HepG2 (cell line): ENCODE results near the gene VARS2. TPM values are rescaled to one million over a fixed set of nuclear protein-coding genes. Genes with fewer than 3 reads are reported as not detected.

Experiments used
- BCL6 ChIP-seq: IDR thresholded peaks from 2 replicates; pipeline ENCODE4 v1.6.1; 2016; ENCODE audit warnings: missing genetic modification reagents, missing compliant biosample characterization
- CC2D1A ChIP-seq: sonication (generic); formaldehyde crosslinking; IDR thresholded peaks from 2 replicates; pipeline ENCODE4 v1.8.1; 2023; ENCODE audit warnings: mild to moderate bottlenecking, missing genetic modification reagents
- FOXP1 ChIP-seq, 2 experiments: fragments of 450-650 bp in 1 of 2; IDR thresholded peaks; 2 replicates each; pipeline ENCODE4 v1.6.1; 2017 to 2018; ENCODE audit warnings: antibody characterized with exemption in 1 of 2
- GATAD1 ChIP-seq: IDR thresholded peaks from 2 replicates; pipeline ENCODE4 v1.6.1; 2016; ENCODE audit warnings: missing genetic modification reagents, missing compliant biosample characterization
- HDAC6 ChIP-seq: fragments of 200-600 bp; sonication (generic); IDR thresholded peaks from 2 replicates; pipeline ENCODE4 v1.7.0; 2017; ENCODE audit warnings: mild to moderate bottlenecking, antibody characterized with exemption, low read length, low read depth
- HNRNPLL ChIP-seq: fragments of 200-400 bp; formaldehyde crosslinking; IDR thresholded peaks from 2 replicates; pipeline ENCODE4 v1.6.1; 2017; ENCODE audit warnings: mild to moderate bottlenecking, low read depth, low read length; ENCODE audit not compliant: poor library complexity, severe bottlenecking
- MED1 ChIP-seq: sonication (generic); formaldehyde crosslinking; IDR thresholded peaks from 2 replicates; pipeline ENCODE4 v1.4.0; 2020; ENCODE audit warnings: missing genetic modification reagents
- NFE2L1 ChIP-seq: sonication (generic); formaldehyde crosslinking; IDR thresholded peaks from 2 replicates; pipeline ENCODE4 v1.4.0; 2020; ENCODE audit warnings: missing genetic modification reagents, mild to moderate bottlenecking, borderline replicate concordance
- RAD21 ChIP-seq: fragments of 450-650 bp; formaldehyde crosslinking; IDR thresholded peaks from 2 replicates; pipeline ENCODE4 v1.5.0; 2020; ENCODE audit warnings: mild to moderate bottlenecking
- RXRB ChIP-seq: IDR thresholded peaks from 2 replicates; pipeline ENCODE4 v1.6.1; 2016; ENCODE audit warnings: borderline replicate concordance, missing genetic modification reagents, missing compliant biosample characterization
- SIN3A ChIP-seq: IDR thresholded peaks from 2 replicates; pipeline ENCODE4 v1.6.1; 2011; ENCODE audit warnings: low read depth, mild to moderate bottlenecking, control low read depth, low read length, borderline replicate concordance
- SNAPC4 ChIP-seq: sonication (generic); formaldehyde crosslinking; IDR thresholded peaks from 2 replicates; pipeline ENCODE4 v1.4.0; 2020; ENCODE audit warnings: mild to moderate bottlenecking, missing genetic modification reagents
- ZBTB21 ChIP-seq: sonication (generic); formaldehyde crosslinking; IDR thresholded peaks from 2 replicates; pipeline ENCODE4 v1.4.0; 2020; ENCODE audit warnings: missing genetic modification reagents
- ZBTB42 ChIP-seq: sonication (generic); formaldehyde crosslinking; IDR thresholded peaks from 2 replicates; pipeline ENCODE4 v1.5.0; 2020; ENCODE audit warnings: mild to moderate bottlenecking, missing genetic modification reagents
- ZKSCAN8 ChIP-seq: IDR thresholded peaks from 2 replicates; pipeline ENCODE4 v1.6.1; 2016; ENCODE audit warnings: borderline replicate concordance, missing genetic modification reagents, missing compliant biosample characterization
- ZMYM4 ChIP-seq: sonication (generic); formaldehyde crosslinking; IDR thresholded peaks from 2 replicates; pipeline ENCODE4 v1.8.1; 2023; ENCODE audit warnings: mild to moderate bottlenecking, missing genetic modification reagents
- ZNF12 ChIP-seq: sonication (generic); formaldehyde crosslinking; IDR thresholded peaks from 2 replicates; pipeline ENCODE4 v1.5.0; 2020; ENCODE audit warnings: missing genetic modification reagents
- ZNF674 ChIP-seq: sonication (generic); formaldehyde crosslinking; IDR thresholded peaks from 2 replicates; pipeline ENCODE4 v1.5.0; 2020; ENCODE audit warnings: low read depth, mild to moderate bottlenecking, missing genetic modification reagents
- ZNF720 ChIP-seq: sonication (generic); formaldehyde crosslinking; IDR thresholded peaks from 2 replicates; pipeline ENCODE4 v1.4.0; 2020; ENCODE audit warnings: missing genetic modification reagents
- ZNF788 ChIP-seq: sonication (generic); formaldehyde crosslinking; IDR thresholded peaks from 2 replicates; pipeline ENCODE4 v1.5.0; 2020; ENCODE audit warnings: mild to moderate bottlenecking, missing genetic modification reagents, borderline replicate concordance
- polyA plus RNA-seq, 8 experiments: library from polyadenylated mRNA; depleted of rRNA in 3 of 8; stranded (reverse) in 7 of 8; unstranded in 1 of 8; fragments of >200 nt; fragmentation: Illumina TruSeq in 4 of 8; extraction: Trizol in 4 of 8; gene quantifications; 2 replicates each; pipeline versions ENCODE4 v1.2.1 to v1.2.3, GENCODE V29; 2011 to 2016; ENCODE audit warnings: low read depth in 4 of 8, missing spikeins in 1 of 8, mixed read lengths in 1 of 8; ENCODE audit not compliant: insufficient read depth in 1 of 8
- total RNA-seq, 5 experiments: library from RNA; depleted of rRNA; stranded (reverse); fragments of >200 nt; fragmentation: Illumina TruSeq; extraction: Trizol; gene quantifications; 2 replicates each; pipeline ENCODE4 v1.2.3, GENCODE V29; 2016; ENCODE audit warnings: low read depth in 1 of 5
- TF ChIP-seq, protein P1 (sequence below): sonication (generic); formaldehyde crosslinking; IDR thresholded peaks from 2 replicates; pipeline ENCODE4 v1.5.1; 2020; ENCODE audit warnings: mild to moderate bottlenecking, missing genetic modification reagents, moderate library complexity
- TF ChIP-seq, protein P2 (sequence below): IDR thresholded peaks from 2 replicates; pipeline ENCODE4 v1.6.1; 2016; ENCODE audit warnings: mild to moderate bottlenecking

VARS2 gene
- total and polyA plus RNA-seq, 2 of the 13 experiments (the other 11 are each of a cell fraction or from before 2014, with no cell fraction given): 61.8 to 71.8 TPM

DNA sequence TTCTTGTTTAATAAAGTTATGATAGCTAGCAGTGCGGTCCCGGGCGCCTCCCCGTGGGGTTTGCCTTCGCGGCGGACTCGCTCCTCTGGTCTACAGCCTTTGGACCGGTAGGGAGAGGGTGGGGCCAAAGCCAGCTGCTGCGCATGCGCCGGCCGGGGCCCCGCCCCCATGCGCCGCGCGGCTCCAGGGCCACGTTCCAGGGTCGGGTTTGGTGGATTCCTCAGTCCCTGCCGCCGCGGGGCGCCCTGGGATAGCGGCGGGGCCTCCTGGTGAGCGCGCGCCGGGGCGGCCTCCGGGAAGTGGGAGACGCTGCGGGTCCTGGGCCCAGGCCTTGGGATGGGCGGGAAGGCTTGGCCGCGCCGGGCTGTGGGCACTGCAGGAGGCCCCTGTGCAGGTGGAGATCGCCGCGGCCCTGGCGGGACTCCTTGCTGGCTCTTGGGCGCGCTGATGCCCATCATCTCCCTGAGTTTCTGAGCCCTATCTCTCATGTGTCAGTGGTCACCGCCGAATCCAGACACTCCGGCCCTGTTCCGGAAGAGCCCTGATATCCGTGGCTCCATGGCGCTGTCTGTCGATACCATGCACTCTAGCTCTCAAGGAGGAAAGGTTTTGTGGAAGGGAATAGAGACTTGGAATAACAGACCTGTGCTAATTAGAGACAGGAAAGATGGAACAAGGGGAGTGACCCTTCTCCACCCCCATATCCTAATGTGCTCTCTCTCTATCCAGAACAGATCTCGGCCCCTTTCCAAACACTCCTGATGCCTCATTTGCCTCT, at the start of gene VARS2 (continued):
- TF ChIP-seq, protein P1, sequence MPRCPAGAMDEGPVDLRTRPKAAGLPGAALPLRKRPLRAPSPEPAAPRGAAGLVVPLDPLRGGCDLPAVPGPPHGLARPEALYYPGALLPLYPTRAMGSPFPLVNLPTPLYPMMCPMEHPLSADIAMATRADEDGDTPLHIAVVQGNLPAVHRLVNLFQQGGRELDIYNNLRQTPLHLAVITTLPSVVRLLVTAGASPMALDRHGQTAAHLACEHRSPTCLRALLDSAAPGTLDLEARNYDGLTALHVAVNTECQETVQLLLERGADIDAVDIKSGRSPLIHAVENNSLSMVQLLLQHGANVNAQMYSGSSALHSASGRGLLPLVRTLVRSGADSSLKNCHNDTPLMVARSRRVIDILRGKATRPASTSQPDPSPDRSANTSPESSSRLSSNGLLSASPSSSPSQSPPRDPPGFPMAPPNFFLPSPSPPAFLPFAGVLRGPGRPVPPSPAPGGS: peak; percentile 94
- no peak for TF ChIP-seq ZNF674 (CRISPR knock-in tag)
- TF ChIP-seq FOXP1 (IDR thresholded peaks at IDR 0.05): no peak
- peak; percentile 16; the same call in 1 of the 2 replicates for TF ChIP-seq FOXP1 (CRISPR knock-in tag; IDR thresholded peaks at IDR 0.05)
- peak; percentile 76; the same call in 1 of the 2 replicates for TF ChIP-seq ZNF720 (CRISPR knock-in tag)
- peak; percentile 70; the same call in 1 of the 2 replicates for TF ChIP-seq RXRB (CRISPR knock-in tag)
- peak; percentile 28; the same call in 1 of the 2 replicates for TF ChIP-seq ZBTB21
- TF ChIP-seq ZNF12 (CRISPR knock-in tag): no peak
- TF ChIP-seq MED1 (CRISPR knock-in tag): peak; percentile 83
- peak; percentile 85; the same call in 1 of the 2 replicates for TF ChIP-seq ZNF788
- 0 out of 2 replicates have a peak, but pooled peaks have one; percentile 21 for TF ChIP-seq CC2D1A (CRISPR knock-in tag)
- TF ChIP-seq, protein P2, sequence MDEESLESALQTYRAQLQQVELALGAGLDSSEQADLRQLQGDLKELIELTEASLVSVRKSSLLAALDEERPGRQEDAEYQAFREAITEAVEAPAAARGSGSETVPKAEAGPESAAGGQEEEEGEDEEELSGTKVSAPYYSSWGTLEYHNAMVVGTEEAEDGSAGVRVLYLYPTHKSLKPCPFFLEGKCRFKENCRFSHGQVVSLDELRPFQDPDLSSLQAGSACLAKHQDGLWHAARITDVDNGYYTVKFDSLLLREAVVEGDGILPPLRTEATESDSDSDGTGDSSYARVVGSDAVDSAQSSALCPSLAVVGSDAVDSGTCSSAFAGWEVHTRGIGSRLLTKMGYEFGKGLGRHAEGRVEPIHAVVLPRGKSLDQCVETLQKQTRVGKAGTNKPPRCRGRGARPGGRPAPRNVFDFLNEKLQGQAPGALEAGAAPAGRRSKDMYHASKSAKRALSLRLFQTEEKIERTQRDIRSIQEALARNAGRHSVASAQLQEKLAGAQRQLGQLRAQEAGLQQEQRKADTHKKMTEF (CRISPR knock-in tag): peak; percentile 98
- 0 out of 2 replicates have a peak, but pooled peaks have one; percentile 60 for TF ChIP-seq ZBTB42 (CRISPR knock-in tag)
- TF ChIP-seq NFE2L1: peak; percentile 6; the same call in 1 of the 2 replicates
- TF ChIP-seq RAD21 (CRISPR knock-in tag): peak; percentile 85; the same call in 1 of the 2 replicates
- peak; percentile 57 for TF ChIP-seq BCL6 (CRISPR knock-in tag)
- 0 out of 2 replicates have a peak, but pooled peaks have one; percentile 70 for TF ChIP-seq SIN3A
- TF ChIP-seq GATAD1 (CRISPR knock-in tag): peak; percentile 88
- TF ChIP-seq ZKSCAN8 (CRISPR knock-in tag): 0 out of 2 replicates have a peak, but pooled peaks have one; percentile 16
- TF ChIP-seq HDAC6: no peak
- TF ChIP-seq ZMYM4 (CRISPR knock-in tag): peak; percentile 88
- peak; percentile 75 for TF ChIP-seq HNRNPLL
- TF ChIP-seq SNAPC4 (CRISPR knock-in tag): peak; percentile 91; the same call in 1 of the 2 replicates
